NCI-H82 treated with DMSO at 0.1 percent for 48 hours (cell line): Measurements from ENCODE around the gene KLLN.
"Not testable (repeated sequence)": the region's sequence is repeated elsewhere in the genome, so short reads cannot be mapped to it uniquely, and the experiment has no call there.

ENCODE experiments used
- DNase-seq: peaks from one replicate; lab custom pipeline; 2025; ENCODE audit not compliant: unreplicated experiment; lab: John Stamatoyannopoulos, UW

KLLN gene, protein sequence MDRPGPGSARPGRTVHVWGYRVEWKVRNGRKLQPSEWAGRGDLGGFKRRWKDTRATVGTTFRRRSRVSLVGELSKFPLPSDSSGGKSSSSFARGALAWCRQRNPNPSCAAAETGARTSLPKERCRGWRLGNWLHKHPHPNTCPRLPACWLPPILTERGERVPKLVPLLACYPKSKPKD

DNA sequence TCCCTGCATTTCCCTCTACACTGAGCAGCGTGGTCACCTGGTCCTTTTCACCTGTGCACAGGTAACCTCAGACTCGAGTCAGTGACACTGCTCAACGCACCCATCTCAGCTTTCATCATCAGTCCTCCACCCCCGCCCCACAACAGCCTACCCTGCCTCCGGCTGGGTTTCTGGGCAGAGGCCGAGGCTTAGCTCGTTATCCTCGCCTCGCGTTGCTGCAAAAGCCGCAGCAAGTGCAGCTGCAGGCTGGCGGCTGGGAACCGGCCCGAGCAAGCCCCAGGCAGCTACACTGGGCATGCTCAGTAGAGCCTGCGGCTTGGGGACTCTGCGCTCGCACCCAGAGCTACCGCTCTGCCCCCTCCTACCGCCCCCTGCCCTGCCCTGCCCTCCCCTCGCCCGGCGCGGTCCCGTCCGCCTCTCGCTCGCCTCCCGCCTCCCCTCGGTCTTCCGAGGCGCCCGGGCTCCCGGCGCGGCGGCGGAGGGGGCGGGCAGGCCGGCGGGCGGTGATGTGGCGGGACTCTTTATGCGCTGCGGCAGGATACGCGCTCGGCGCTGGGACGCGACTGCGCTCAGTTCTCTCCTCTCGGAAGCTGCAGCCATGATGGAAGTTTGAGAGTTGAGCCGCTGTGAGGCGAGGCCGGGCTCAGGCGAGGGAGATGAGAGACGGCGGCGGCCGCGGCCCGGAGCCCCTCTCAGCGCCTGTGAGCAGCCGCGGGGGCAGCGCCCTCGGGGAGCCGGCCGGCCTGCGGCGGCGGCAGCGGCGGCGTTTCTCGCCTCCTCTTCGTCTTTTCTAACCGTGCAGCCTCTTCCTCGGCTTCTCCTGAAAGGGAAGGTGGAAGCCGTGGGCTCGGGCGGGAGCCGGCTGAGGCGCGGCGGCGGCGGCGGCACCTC lies at the start of gene KLLN, which contains the start of gene PTEN:
Gene KLLN, minus strand, starts transcription at position 481 of the 891 bp plus-strand sequence. CDS start 1,046 bp downstream, outside the sequence.
Gene PTEN, plus strand, starts transcription at position 573 of the 891 bp plus-strand sequence. CDS start 845 bp downstream, outside the sequence.
- DNase-seq, result peak; percentile 68

DNA sequence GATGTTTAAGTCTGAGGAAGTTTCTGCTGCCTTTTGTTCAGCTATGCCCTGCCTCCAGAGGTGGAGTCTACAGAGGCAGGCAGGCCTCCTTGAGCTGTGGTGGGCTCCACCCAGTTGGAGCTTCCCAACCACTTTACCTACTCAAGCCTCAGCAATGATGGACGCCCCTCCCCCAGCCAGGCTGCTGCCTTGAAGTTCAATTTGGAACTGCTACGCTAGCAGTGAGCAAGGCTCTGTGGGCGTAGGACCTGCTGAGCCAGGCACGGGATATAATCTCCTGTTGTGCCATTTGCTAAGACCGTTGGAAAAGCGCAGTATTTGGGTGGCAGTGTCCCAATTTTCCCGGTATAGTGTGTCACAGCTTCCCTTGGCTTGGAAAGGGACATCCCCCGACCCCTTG lies 40.1 kb upstream of the KLLN start:
- not testable (repeated sequence) for DNase-seq

DNA sequence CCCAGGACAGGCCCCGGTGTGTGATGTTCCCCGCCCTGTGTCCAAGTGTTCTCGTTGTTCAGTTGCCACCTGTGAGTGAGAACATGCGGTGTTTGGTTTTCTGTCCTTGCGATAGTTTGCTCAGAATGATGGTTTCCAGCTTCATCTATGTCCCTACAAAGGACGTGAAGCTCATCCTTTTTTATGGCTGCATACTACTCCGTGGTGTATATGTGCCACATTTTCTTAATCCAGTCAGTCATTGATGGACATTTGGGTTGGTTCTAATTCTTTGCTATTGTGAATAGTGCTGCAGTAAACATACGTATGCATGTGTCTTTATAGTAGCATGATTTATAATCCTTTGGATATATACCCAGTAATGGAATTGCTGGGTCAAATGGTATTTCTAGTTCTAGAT lies 34.6 kb upstream of the KLLN start:
- DNase-seq, result not testable (repeated sequence)

DNA sequence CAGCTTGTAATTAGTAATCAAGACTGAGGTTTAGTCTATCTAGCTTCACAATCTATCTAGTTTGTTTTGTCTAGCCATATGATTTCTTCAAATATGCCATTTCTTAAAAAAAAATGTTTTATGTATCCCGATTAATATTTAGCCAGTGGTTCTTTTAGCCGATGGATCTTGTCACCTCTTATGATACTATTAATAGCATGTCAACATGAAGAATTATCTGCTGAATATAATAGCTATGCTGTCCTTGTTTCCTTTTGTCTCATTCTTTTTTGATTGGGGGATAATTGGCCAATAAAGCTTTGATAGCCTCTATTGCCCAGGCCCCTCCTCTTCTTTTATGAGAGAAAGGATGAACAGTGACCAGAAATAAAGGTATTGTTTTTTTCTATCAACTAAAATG lies 32.9 kb upstream of the KLLN start:
- DNase-seq, result no peak

DNA sequence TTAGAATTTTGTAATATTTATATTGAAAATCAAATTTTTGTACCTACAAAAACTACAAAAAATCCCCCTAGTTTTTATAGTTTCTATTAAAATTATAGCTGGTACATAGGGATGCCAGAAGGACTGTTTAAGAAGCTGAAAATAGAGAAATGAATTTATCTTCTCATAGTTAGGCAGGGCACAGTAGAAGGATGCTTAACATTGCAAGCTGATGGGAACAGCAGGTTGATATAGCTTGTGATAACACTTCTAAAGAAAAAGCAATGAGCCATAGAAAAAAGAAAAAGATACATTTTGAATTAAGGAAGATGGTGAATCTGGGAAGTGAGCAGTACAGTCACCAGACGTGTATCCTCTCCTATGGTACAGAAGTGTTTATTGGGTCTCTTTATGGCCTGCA lies 32.1 kb upstream of the KLLN start:
- DNase-seq, result no peak

DNA sequence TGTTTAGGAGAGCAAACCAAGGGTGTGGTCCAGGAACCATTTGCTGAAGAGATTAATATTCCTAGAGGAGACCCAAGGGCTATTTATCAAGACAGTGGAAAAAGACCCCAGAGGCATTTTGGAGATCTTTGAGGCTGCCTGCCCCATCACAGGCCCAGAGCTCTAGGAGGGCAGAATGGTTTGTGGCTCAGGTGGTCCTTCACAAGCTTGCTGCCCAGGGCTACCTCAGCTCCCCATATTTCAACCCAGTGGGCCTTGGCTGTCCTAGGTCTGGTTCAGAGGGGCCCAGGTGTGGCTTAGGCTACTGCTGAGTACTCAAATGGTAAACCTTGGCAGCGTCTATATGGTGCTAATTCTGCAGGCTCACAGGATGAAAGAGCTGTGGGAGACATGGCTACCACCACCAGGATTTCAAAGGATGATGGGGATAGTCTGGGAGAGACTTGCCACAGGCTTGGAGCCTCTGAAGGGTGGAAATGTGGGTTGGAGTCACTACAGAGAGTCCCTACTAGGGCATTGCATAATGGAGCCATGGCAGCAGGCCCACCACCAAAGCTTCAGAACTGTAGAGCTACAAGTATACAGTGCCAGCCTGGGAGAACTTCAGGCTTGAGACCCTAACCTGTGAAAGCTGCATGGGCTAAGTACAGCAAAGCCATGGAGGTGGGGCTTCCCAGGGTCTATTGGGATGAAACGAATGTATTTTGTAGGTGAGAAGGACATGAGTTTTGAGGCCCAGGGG lies 24.4 kb upstream of the KLLN start:
- DNase-seq, result no peak

DNA sequence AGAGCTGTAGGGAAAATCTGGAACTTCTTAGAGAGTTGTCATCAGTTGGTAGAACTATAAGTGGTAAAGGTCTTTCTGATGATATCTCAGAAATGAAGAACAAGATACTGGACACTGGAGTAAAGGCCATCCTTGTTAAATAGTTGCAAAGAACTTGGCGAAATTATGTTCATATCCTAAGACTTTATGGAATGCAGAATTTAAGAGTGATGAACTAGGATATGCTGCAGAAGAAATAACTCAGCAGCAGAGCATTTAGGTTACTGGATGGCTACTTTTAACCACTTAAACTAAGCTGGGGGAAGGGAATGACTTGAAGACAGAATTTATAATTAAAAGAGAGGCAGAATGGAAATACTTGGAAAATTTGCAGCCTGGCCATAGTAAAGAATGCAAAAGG lies 23.8 kb upstream of the KLLN start:
- no peak for DNase-seq

DNA sequence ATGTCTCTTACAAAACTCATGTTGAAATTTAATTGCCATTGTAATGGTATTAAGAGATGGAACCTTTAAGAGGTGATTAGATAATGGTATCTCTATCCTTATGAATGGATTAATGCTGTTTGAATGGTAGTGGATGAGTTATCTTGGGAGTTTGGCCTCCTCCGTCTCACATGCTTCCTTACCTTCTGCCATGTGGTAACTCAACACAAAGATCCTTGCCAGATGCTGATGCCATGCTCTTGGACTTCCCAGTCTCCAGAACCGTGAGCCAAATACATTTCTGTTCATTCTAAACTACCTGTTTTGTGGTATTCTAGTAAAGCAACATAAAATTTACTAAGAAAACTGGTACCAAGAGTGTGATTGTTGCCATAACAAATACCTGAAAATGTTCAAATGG lies 23.3 kb upstream of the KLLN start:
- DNase-seq, result no peak

DNA sequence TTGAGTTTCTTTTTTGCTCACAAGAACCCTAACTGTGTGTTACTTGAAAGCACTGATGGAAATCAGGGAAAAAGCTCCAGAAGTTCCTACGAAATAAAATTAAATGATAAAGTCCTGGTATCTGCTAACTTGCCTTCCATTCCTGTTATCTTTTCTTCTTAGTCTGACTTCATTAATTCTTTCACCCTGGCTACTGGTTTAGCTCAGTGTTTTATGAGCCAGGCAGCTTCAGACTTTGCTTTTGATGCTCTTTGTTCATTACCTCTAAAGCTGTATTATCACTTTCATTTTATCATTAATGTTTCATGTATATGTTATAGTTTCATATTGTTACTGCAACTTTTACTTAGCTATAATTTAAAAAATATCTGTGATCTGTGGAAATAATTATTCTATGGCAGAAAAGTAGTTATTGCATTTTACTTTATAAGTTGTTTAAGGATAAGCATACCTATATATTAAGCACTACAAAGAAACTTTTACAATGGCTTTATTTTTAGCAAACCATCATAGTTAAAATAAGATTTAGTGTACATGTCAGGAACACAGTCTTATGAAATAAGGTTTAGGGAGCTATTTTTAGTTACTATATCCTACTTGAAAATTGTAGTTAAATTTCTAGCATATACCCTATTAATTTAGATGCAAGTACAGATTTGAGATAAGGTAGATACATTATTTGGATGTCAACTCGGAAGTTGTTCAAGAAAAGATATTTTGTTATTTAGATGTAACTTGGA lies 19.4 kb upstream of the KLLN start:
- DNase-seq, result no peak

DNA sequence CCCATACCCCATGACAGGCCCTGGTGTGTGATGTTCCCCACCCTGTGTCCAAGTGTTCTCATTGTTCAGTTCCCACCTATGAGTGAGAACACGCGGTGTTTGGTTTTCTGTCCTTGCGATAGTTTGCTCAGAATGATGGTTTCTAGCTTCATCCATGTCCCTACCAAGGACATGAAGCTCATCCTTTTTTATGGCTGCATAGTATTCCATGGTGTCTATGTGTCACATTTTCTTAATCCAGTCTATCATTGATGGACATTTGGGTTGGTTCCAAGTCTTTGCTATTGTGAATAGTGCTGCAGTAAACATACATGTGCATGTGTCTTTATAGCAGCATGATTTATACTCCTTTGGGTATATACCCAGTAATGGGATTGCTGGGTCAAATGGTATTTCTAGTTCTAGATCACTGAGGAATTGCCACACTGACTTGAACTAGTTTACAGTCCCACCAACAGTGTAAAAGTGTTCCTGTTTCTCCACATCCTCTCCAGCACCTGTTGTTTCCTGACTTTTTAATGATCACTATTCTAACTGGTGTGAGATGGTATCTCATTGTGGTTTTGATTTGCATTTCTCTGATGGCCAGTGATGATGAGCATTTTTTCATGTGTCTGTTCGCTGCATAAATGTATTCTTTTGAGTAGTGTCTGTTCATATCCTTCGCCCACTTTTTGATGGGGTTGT lies 18.2 kb upstream of the KLLN start:
- DNase-seq, result not testable (repeated sequence)

DNA sequence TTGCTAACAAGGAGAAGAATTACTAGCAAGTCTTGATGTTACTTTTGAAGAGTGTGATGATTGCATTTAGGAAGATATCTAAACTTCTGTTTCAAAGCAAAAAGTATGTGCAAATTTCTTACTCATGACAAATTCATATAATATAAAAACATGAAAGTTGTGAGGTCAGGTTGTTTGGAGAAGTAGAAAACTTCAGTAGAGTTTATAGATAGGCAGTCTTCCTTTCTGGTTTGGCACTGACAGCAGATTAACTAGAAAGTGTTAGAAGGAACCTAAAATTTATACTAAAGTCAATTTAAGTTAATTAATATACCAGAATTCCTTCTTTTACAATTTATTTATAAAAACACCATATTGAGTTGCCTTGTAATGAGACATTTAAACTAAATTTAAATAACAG lies 17.0 kb upstream of the KLLN start:
- no peak for DNase-seq

DNA sequence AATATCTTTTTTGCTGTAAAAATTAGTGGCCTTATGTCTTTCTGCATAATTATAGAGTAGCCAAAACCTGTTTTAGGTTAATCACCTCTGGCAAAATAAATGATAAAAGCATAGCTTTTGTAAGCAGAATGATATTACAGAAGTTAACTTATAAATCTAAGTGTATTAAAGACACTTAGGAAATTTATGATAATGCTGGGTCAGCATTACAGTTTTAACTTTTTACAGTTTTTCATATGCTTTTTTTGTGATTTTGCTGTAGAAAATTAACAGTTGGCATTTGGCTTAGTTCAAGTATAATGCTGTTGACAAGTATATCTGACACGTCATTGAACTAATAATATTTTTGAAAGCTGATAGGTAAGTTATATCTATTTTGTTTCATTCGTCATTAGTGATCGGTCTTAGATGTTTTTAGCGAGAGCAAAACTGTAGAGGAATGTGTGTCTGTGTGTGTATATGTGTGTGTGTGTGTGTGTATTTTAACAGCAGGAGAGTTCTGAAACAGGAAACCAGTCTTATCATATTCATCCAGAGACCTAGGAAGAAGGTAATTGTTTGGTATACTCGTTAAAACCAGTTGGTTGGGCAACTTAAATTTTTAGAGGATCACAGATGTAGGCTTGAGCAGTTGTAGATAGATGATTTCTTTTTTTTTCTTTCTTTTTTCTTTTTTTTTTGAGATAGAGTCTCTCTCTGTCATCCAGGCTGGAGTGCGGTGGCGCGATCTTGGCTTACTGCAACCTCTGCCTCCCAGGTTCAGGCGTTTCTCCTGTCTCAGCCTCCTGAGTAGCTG lies 15.5 kb upstream of the KLLN start:
- no peak for DNase-seq

DNA sequence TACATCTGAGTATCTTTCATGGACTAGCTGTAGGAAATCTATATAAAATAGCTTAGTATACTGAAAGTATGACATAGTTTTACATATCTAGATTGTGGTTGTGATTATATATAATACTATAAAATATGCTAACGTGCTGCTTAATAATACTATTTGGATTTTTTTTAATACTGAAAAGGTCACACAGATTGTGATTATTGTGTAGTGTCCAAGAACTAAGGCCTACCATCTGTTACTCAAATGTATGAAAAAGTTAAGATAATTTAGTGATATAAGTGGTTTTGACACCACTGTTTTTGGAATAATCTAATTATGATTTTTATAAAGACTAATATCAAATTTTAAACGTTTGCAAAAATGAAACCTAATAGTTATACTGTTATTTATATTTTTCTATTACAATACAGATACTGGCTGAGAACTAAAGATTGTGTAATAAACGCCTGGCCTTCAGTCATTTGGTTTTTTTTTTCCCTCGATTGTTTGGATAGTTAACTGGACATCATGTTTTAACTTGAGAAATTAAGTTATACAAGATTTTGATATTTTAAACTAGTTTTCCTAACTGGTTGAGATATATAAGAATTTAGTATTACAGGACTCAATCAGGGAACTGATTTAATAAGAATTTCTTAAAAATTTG lies 12.7 kb upstream of the KLLN start:
- no peak for DNase-seq

DNA sequence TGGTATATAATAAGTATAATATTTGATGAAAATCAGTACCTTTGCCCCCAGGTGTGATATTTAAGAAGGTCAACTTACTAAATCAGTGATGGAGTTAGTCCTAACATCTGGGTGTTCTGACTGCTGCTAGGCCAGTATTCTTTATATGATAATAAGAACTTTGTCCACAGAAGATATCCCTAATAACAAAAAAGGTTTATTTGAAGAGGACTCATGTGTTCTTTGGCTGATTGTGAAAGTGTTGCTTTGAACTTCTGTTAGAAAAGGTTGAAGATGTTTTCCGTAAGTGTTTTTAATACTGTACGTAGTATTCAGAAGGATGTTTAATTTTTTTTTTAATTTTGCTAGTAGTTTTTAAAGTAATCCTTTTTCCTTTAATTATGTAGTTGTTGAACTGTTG lies 10.3 kb upstream of the KLLN start:
- no peak for DNase-seq

DNA sequence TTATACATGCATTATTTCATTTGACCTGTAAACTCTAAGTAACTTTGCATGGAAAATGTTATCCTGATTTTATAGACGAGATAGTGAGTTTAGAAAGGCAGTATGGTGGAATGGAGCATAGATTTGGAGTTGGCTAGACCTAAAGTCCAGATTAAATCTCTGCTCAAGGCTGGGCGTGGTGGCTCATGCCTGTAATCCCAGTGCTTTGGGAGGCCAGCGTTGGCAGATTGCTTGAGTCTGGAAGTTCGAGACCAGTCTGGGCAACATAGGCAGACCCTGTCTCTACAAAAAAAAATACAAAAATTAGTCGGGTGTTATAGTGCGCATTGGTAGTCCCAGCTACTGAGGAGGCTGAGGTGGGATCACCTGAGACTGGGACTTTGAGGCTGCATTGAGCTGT lies 9.5 kb upstream of the KLLN start:
- DNase-seq, result no peak

DNA sequence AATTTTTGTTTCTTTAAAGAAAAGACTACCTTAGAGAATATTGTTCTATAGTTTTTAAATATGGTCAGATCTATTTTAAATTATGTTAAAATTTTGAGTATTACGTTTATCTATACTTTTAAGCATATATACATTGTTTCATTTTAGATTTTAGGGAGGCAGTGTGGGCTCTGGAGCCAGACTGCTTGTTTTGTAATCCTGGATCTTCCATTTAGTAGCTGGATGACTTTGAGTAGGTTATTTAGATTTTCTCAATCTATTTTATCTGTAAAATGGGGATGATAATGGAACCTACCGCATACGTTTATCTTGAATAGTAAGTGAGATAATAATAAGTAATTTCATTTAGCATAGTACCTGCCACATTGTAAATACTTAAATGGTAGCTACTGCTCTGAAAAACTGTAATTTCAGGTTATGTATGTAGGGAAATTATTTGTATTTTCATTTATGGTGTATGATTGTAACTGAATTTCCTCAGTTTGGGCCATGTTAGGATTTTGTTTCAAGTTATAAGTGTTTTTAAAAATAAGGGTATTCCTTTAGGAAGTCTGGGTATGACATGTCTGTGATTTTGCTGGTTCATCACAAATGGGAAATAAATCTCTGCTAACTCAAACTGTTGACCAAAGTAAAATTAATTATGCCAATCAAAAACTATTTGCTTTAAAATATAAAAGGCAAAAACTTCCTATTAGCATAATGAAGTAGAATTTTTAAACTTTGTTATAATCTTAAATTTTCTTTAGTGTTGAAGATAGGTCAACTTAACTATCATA lies 6.6 kb upstream of the KLLN start:
- no peak for DNase-seq

DNA sequence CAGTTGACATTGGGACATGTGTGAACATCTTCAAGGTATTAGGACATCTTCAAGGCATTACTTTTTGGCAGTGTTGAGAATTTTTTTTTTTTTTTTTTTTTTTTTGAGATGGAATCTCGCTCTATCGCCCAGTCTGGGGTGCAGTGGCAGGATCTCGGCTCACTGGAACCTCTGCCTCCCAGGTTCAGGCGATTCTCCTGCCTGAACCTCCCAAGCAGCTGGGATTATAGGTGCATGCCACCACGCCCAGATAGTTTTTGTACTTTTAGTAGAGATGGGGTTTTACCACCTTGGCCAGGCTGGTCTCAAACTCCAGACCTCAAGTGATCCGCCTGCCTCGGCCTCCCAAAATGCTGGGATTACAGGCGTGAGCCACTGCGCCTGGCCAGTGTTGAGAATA lies 5.8 kb upstream of the KLLN start:
- DNase-seq, result not testable (repeated sequence)

DNA sequence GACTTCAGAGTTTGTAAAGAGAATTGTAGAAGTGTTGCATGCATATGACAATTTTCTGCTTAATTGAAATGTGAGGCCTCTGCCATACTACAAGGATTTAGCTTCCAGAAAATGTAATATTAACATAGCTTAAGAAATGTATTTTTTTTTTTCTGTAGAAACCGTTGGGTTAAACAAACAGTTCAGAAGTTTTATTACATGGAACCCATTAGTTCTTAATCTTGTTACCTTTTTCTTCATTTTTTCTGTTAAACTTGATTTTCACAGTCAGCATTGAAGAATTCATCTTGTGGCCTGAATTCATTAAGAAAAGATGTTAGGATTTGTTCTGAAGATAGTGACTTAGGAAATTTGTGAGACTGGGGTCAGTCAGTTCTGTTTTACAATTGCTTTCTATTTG lies 4.9 kb upstream of the KLLN start:
- DNase-seq, result no peak
